ENCODE results near the gene SRRM4. TPM values are rescaled to one million over a fixed set of nuclear protein-coding genes. Genes with fewer than 3 reads are reported as not detected.

SRRM4 gene
- polyA plus RNA-seq, 3 donors, result not detected

- peaks cover 0 to 3% (median 2%) of the 10 kb centered on the region in 3 donors for H3K27me3 Mint-ChIP-seq (ENCODE audit: low read depth in 3 of 3)
- no peak overlapping the region for H3K4me3 Mint-ChIP-seq
- no peak overlapping the region for H3K9ac ChIP-seq (ENCODE audit: insufficient read depth, low read length, poor library complexity, severe bottlenecking)
Measured at GRCh38 chr12:119047641-119048040, 66.3 kb downstream of the SRRM4 start.

DNA sequence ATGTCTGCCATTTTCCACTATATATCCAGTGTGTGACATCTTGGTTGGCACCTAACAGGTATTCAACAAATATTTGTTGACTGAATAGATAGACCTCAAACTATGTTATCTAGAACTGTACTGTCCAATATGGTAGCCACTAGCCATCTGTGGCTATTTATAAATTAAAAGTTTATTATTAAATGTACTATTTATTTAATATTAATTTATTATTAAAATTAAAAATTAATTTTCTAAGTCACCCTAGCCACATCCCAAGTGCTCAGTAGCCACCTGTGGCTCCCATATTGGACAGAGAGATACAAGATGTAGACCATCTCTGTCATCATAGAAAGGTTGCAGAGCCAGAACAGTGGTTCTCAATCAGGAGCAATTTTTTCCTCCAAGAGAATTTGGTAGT, 69.3 kb downstream of the SRRM4 start:
- Mint-ChIP-seq H3K9me3 (peaks cover 0 to 5% (median 0%) of the 10 kb centered on the region in 7 donors), H3K36me3 (no peaks in the 10 kb centered on the region), H3K27ac (no peak overlapping the region), H3K4me3 (no peak overlapping the region), H3K27me3 (ENCODE audit: low read depth in 3 of 3) (peaks cover 0 to 3% (median 0%) of the 10 kb centered on the region in 3 donors), H3K4me1 (no peaks in the 10 kb centered on the region)
- no peaks in the 10 kb centered on the region for H3K79me2 ChIP-seq (ENCODE audit: insufficient read depth, low read length)
- no peak for DNase-seq
- no peak overlapping the region for H3K9ac ChIP-seq (ENCODE audit: insufficient read depth, low read length, poor library complexity, severe bottlenecking)
- H3K4me1 ChIP-seq (ENCODE audit: control insufficient read depth in 1 of 2, insufficient read depth in 2 of 2, low read length in 2 of 2), result no peaks in the 10 kb centered on the region
- no peaks in the 10 kb centered on the region for H4K20me1 ChIP-seq (ENCODE audit: insufficient read depth, low read length)
- no peak overlapping the region for H2AFZ ChIP-seq (ENCODE audit: insufficient read depth, low read depth, low read length, poor library complexity, severe bottlenecking)
- no peaks in the 10 kb centered on the region for H3K27me3 ChIP-seq (ENCODE audit: control insufficient read depth in 2 of 2, insufficient read depth in 2 of 2, low read length in 2 of 2)
- no peak overlapping the region for H3K4me2 ChIP-seq (replicated peaks; ENCODE audit: extremely low read depth, low read length, poor library complexity, severe bottlenecking)
- H3K4me3 ChIP-seq (replicated peaks in 1 of 3; ENCODE audit: low read depth in 2 of 3, low read length in 3 of 3), result no peak overlapping the region
- H3K36me3 ChIP-seq (replicated peaks in 1 of 2; ENCODE audit: control insufficient read depth in 1 of 2, insufficient read depth in 2 of 2, low read length in 2 of 2), result no peaks in the 10 kb centered on the region
- H3K27ac ChIP-seq (ENCODE audit: low read depth in 1 of 2, low read length in 2 of 2), result no peak overlapping the region
- intact Hi-C loops (cut with micrococcal nuclease), result no loop called here
- no peaks in the 10 kb centered on the region for H3K9me3 ChIP-seq (replicated peaks in 1 of 2; ENCODE audit: control insufficient read depth in 1 of 2, insufficient read depth in 1 of 2, low read length in 2 of 2)
- no peak for TF ChIP-seq CTCF (IDR thresholded peaks at IDR 0.05)

More at GRCh38 chr12:119047641-119048040, 66.3 kb downstream of the SRRM4 start:
- intact Hi-C loops (cut with micrococcal nuclease), result no loop called here
- H3K36me3 Mint-ChIP-seq, result no peaks in the 10 kb centered on the region
- TF ChIP-seq CTCF (IDR thresholded peaks at IDR 0.05), result no peak
- Histone ChIP-seq H3K4me1 (ENCODE audit: control insufficient read depth in 1 of 2, insufficient read depth in 2 of 2, low read length in 2 of 2) (no peaks in the 10 kb centered on the region), H2AFZ (ENCODE audit: insufficient read depth, low read depth, low read length, poor library complexity, severe bottlenecking) (no peak overlapping the region), H3K4me3 (replicated peaks in 1 of 3; ENCODE audit: low read depth in 2 of 3, low read length in 3 of 3) (no peak overlapping the region), H3K36me3 (replicated peaks in 1 of 2; ENCODE audit: control insufficient read depth in 1 of 2, insufficient read depth in 2 of 2, low read length in 2 of 2) (no peaks in the 10 kb centered on the region), H3K4me2 (replicated peaks; ENCODE audit: extremely low read depth, low read length, poor library complexity, severe bottlenecking) (no peak overlapping the region), H3K79me2 (ENCODE audit: insufficient read depth, low read length) (no peaks in the 10 kb centered on the region), H3K9me3 (replicated peaks in 1 of 2; ENCODE audit: control insufficient read depth in 1 of 2, insufficient read depth in 1 of 2, low read length in 2 of 2) (no peaks in the 10 kb centered on the region), H3K27me3 (ENCODE audit: control insufficient read depth in 2 of 2, insufficient read depth in 2 of 2, low read length in 2 of 2) (no peaks in the 10 kb centered on the region), H3K27ac (ENCODE audit: low read depth in 1 of 2, low read length in 2 of 2) (no peak overlapping the region), H4K20me1 (ENCODE audit: insufficient read depth, low read length) (no peaks in the 10 kb centered on the region)
- H3K27ac Mint-ChIP-seq, result peak overlapping the region in 1 of 7 donors; percentile 53
- no peaks in the 10 kb centered on the region for H3K4me1 Mint-ChIP-seq
- WGBS (ENCODE audit: insufficient coverage), result 60% methylated on average over 1 of the region's 2 CpGs
- no peak for DNase-seq
- peaks cover 0 to 8% (median 0%) of the 10 kb centered on the region in 7 donors for H3K9me3 Mint-ChIP-seq
